ENCODE measurements around the gene UGT2B10. TPM values are rescaled to one million over a fixed set of nuclear protein-coding genes. Genes with fewer than 3 reads are reported as not detected.
A peak's percentile ranks its signal among the peaks of the same experiment; 100 is the strongest.

The UGT2B10 gene
- total and polyA plus RNA-seq, 2 experiments from 2014 or later: 2.6 to 31.0 TPM

DNA sequence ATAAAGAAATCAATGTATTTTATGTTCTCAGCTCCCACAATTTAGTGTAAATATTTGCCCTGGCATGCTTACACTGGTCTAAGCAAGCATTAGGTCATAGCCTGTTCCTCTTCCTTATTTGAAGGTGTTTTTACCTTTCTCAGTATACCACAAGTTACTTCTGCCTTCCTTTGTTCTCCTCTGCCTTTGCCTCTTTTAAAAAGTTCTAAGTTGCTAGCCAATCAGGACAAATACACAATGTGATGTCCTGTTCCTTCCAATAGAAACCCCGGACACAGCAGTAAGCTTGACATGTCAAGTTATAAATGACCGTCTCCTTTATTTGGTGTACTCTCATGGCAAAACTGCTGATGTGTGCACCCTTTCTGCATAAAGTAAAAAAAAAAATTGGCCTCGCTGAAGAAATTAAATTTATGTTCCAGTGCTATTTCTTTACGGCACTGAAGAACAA is 49.4 kb downstream of the UGT2B10 start:
- no peaks in the 10 kb centered on the region for H3K27me3 ChIP-seq
- TF ChIP-seq EZH2 (IDR thresholded peaks at IDR 0.05; ENCODE audit: borderline replicate concordance) (no peak), CTCF (IDR thresholded peaks at IDR 0.05; ENCODE audit: poor library complexity) (no peak), EZH2phosphoT487 (IDR thresholded peaks at IDR 0.05; ENCODE audit: low read depth, severe bottlenecking, unreplicated experiment) (no peak)
- H3K36me3 ChIP-seq (replicated peaks; ENCODE audit: insufficient read depth, low read depth): no peaks in the 10 kb centered on the region
- H3K79me2 ChIP-seq: no peaks in the 10 kb centered on the region
- no peak for DNase-seq (ENCODE audit: low spot score)
- H3K9me2 ChIP-seq (replicated peaks; ENCODE audit: insufficient read depth): no peaks in the 10 kb centered on the region
- peak overlapping the region; percentile 68 for H3K4me2 ChIP-seq
- WGBS (ENCODE audit: low lambda C conversion rate, missing lambda C conversion rate): 83% methylated on average over 4 of the region's 4 CpGs
- no peaks in the 10 kb centered on the region for H3K9me3 ChIP-seq (ENCODE audit: low read depth)
- no peak overlapping the region for H3K4me3 ChIP-seq
- peak overlapping the region; percentile 95 for H3K27ac ChIP-seq
- no peaks in the 10 kb centered on the region for H4K20me1 ChIP-seq (ENCODE audit: insufficient read depth, poor library complexity, severe bottlenecking)
- H3K4me1 ChIP-seq (ENCODE audit: insufficient read depth): peaks cover 14% of the 10 kb centered on the region
- peak overlapping the region; percentile 27 for H2AFZ ChIP-seq

- Histone ChIP-seq H3K36me3 (replicated peaks; ENCODE audit: insufficient read depth, low read depth) (no peaks in the 10 kb centered on the region), H3K27me3 (no peaks in the 10 kb centered on the region), H3K79me2 (no peaks in the 10 kb centered on the region), H3K9me2 (replicated peaks; ENCODE audit: insufficient read depth) (no peaks in the 10 kb centered on the region), H3K4me1 (ENCODE audit: insufficient read depth) (peaks cover 14% of the 10 kb centered on the region), H2AFZ (peak overlapping the region; percentile 27), H3K9me3 (ENCODE audit: low read depth) (no peaks in the 10 kb centered on the region), H4K20me1 (ENCODE audit: insufficient read depth, poor library complexity, severe bottlenecking) (no peaks in the 10 kb centered on the region), H3K4me3 (no peak overlapping the region), H3K27ac (peak overlapping the region; percentile 95), H3K4me2 (no peak overlapping the region)
- no peak for DNase-seq (ENCODE audit: low spot score)
- TF ChIP-seq CTCF (IDR thresholded peaks at IDR 0.05; ENCODE audit: poor library complexity) (no peak), EZH2phosphoT487 (IDR thresholded peaks at IDR 0.05; ENCODE audit: low read depth, severe bottlenecking, unreplicated experiment) (no peak), EZH2 (IDR thresholded peaks at IDR 0.05; ENCODE audit: borderline replicate concordance) (no peak)
- 81% methylated on average over 5 of the region's 5 CpGs for WGBS (ENCODE audit: low lambda C conversion rate, missing lambda C conversion rate)
Observed at GRCh38 chr4:68865760-68866159, 50.0 kb downstream of the UGT2B10 start.

DNA sequence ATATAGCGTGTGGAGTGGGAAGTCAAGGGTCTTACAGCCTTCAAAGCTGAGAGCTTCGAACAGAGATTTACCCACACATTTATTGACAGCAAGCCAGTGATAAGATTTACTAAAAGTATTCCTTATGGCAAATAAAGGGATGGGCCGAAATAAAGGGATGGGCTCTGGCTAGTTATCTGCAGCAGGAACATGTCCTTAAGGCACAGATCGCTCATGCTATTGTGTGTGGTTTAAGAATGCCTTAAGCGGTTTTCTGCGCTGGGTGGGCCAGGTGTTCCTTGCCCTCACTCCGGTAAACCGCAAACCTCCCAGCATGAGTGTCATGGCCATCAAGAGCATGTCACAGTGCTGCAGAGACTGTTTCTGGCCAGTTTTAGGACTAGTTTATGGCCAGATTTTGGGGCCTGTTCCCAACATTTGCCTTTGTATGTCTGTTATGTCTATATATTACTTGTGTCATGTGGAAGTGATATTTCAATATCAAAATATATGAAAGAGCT is 53.5 kb downstream of the UGT2B10 start:
- Histone ChIP-seq H3K27ac (no peak overlapping the region), H4K20me1 (ENCODE audit: insufficient read depth, poor library complexity, severe bottlenecking) (no peaks in the 10 kb centered on the region), H3K4me1 (ENCODE audit: insufficient read depth) (peaks cover 21% of the 10 kb centered on the region), H2AFZ (no peak overlapping the region), H3K27me3 (no peaks in the 10 kb centered on the region), H3K9me3 (ENCODE audit: low read depth) (no peaks in the 10 kb centered on the region), H3K36me3 (replicated peaks; ENCODE audit: insufficient read depth, low read depth) (no peaks in the 10 kb centered on the region), H3K9me2 (replicated peaks; ENCODE audit: insufficient read depth) (no peaks in the 10 kb centered on the region), H3K4me3 (no peak overlapping the region), H3K4me2 (no peak overlapping the region), H3K79me2 (no peaks in the 10 kb centered on the region)
- 95% methylated on average over 8 of the region's 8 CpGs for WGBS (ENCODE audit: low lambda C conversion rate, missing lambda C conversion rate)
- TF ChIP-seq EZH2phosphoT487 (IDR thresholded peaks at IDR 0.05; ENCODE audit: low read depth, severe bottlenecking, unreplicated experiment) (no peak), CTCF (IDR thresholded peaks at IDR 0.05; ENCODE audit: poor library complexity) (no peak), EZH2 (IDR thresholded peaks at IDR 0.05; ENCODE audit: borderline replicate concordance) (no peak)
- DNase-seq (ENCODE audit: low spot score): no peak

All from hepatocyte (in vitro differentiated cells).